Astrocyte (in vitro differentiated cells and primary cell): Measurements from ENCODE around the gene NTSR1.

Source experiments
- CTCF ChIP-seq: IDR thresholded peaks from 2 replicates; pipeline ENCODE4 v1.5.1; 2011; ENCODE audit warnings: low read depth, mild to moderate bottlenecking, inconsistent platforms, low read length, moderate library complexity; ENCODE audit not compliant: insufficient read depth
- EZH2 ChIP-seq: IDR thresholded peaks from 2 replicates; pipeline ENCODE4 v1.6.1; 2012; ENCODE audit warnings: mild to moderate bottlenecking, low read length, inconsistent platforms; ENCODE audit not compliant: insufficient read depth

GRCh38 chr20:62702895-62703852, 5.5 kb upstream of the NTSR1 start:
- TF ChIP-seq CTCF (peak; percentile 22), EZH2 (no peak)
